Dermis microvascular lymphatic vessel endothelial cell (primary cell): ENCODE results near the gene USP12. TPM values are rescaled to one million over a fixed set of nuclear protein-coding genes. Genes with fewer than 3 reads are reported as not detected.
"Not testable (repeated sequence)": the region's sequence is repeated elsewhere in the genome, so short reads cannot be mapped to it uniquely, and the experiment has no call there.

Experiments
- DNase-seq, 2 donors: peaks; one replicate each; pipeline versions ENCODE4 v3.0.0 to v3.0.0-alpha.2; 2010; ENCODE audit warnings: low read depth in 2 of 2
- total RNA-seq: library from RNA; depleted of rRNA; stranded (reverse); fragments of >200 nt; gene quantifications from 2 replicates; pipeline ENCODE4 v1.2.1, GENCODE V29; 2014

The USP12 gene
- total RNA-seq: 19.3 and 24.0 TPM in 2 replicates

GRCh38 chr13:27171244-27171826 lies at the start of gene USP12:
USP12 (minus strand) TSS chr13:27171811; CDS start chr13:27171639, 172 bp downstream.
- peak in 1 of 2 donors; percentile 68 for DNase-seq

GRCh38 chr13:27219611-27220010 lies 48.0 kb upstream of the USP12 start:
- DNase-seq: no peak

- not testable (repeated sequence) for DNase-seq
Measured at GRCh38 chr13:27218861-27219260, 47.2 kb upstream of the USP12 start.

- DNase-seq: not testable (repeated sequence)
Measured at GRCh38 chr13:27217791-27218190, 46.2 kb upstream of the USP12 start.

- not testable (repeated sequence) for DNase-seq
Measured at GRCh38 chr13:27213386-27213785, 41.8 kb upstream of the USP12 start.

- peak in 1 of 2 donors; percentile 13 for DNase-seq
Measured at GRCh38 chr13:27211771-27212364, 40.3 kb upstream of the USP12 start.

- no peak for DNase-seq
Measured at GRCh38 chr13:27211271-27211670, 39.7 kb upstream of the USP12 start.

- no peak for DNase-seq
Measured at GRCh38 chr13:27208514-27208913, 36.9 kb upstream of the USP12 start.

- peak; percentile 26 to 53 for DNase-seq
Measured at GRCh38 chr13:27203854-27204253, 32.2 kb upstream of the USP12 start.

- no peak for DNase-seq
Measured at GRCh38 chr13:27203186-27203585, 31.6 kb upstream of the USP12 start.

GRCh38 chr13:27201661-27202060 lies 30.1 kb upstream of the USP12 start:
- no peak for DNase-seq

- DNase-seq: no peak
Measured at GRCh38 chr13:27200413-27201070, 28.9 kb upstream of the USP12 start.

GRCh38 chr13:27199696-27200095 lies 28.1 kb upstream of the USP12 start:
- DNase-seq: no peak

- DNase-seq: no peak
Measured at GRCh38 chr13:27199211-27199610, 27.6 kb upstream of the USP12 start.

- DNase-seq: peak in 1 of 2 donors; percentile 92
Measured at GRCh38 chr13:27194895-27195764, 23.5 kb upstream of the USP12 start.

GRCh38 chr13:27194209-27194608 lies 22.6 kb upstream of the USP12 start:
- no peak for DNase-seq

GRCh38 chr13:27193496-27193895 lies 21.9 kb upstream of the USP12 start:
- no peak for DNase-seq

- no peak for DNase-seq
Measured at GRCh38 chr13:27192973-27193372, 21.4 kb upstream of the USP12 start.

- DNase-seq: not testable (repeated sequence)
Measured at GRCh38 chr13:27192367-27192766, 20.8 kb upstream of the USP12 start.

GRCh38 chr13:27189192-27189591 lies 17.6 kb upstream of the USP12 start:
- DNase-seq: peak; percentile 18 to 64

- DNase-seq: no peak
Measured at GRCh38 chr13:27188239-27188638, 16.6 kb upstream of the USP12 start.

GRCh38 chr13:27186295-27186694 lies 14.7 kb upstream of the USP12 start:
- DNase-seq: peak in 1 of 2 donors; percentile 12
